Astrocyte of the cerebellum (primary cell): ENCODE measurements around the gene SEC14L1.

Source experiments
- DNase-seq: peaks from one replicate; pipeline ENCODE4 v3.0.0-alpha.2; 2011; ENCODE audit warnings: low read depth
- H3K4me3 ChIP-seq: 2 replicates; pipeline ENCODE4 v1.5.1; 2011; ENCODE audit warnings: mild to moderate bottlenecking, low read depth, low read length, moderate library complexity
- CTCF ChIP-seq: IDR thresholded peaks from 2 replicates; pipeline ENCODE4 v1.5.1; 2012; ENCODE audit warnings: low read length, low read depth, moderate library complexity, mild to moderate bottlenecking; ENCODE audit errors: missing control alignments
- in situ Hi-C: cut with HindIII; loops from 2 replicates; pipeline ENCODE4 v1.10.0; 2017; ENCODE audit warnings: low sequenced_read_pairs

The SEC14L1 gene

GRCh38 chr17:77214328-77214727 lies 73.6 kb downstream of the SEC14L1 start:
- in situ Hi-C loops = no loop called here
- TF ChIP-seq CTCF = no peak
- no peak overlapping the region for H3K4me3 ChIP-seq
- no peak for DNase-seq

- no peak overlapping the region for H3K4me3 ChIP-seq
- peak; percentile 61 for TF ChIP-seq CTCF
- no peak for DNase-seq
- in situ Hi-C loops = no loop called here
Measured at GRCh38 chr17:77214743-77215142, 74.0 kb downstream of the SEC14L1 start.

GRCh38 chr17:77215281-77215680 lies 74.5 kb downstream of the SEC14L1 start:
- TF ChIP-seq CTCF = no peak
- H3K4me3 ChIP-seq = no peak overlapping the region
- DNase-seq = no peak
- in situ Hi-C loops = no loop called here

DNA sequence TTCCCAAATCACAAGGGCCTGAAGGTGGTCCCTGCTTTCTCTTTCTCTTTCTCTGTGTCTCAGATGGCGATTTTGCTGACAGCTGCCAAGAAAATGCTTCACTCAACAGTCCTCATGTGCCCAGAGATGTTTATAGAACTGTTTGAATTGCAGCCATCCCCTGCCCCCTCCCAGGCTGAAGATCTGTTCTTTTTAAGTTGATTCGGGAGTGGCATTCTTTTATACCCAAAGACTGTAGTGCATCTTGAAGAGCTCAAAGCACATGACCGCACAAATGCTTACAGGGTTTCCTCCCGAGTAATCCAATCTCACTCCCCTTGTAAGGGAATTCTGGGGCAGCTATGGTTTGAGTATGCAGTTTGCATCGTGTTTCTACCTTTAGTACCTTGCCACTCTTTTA lies 75.7 kb downstream of the SEC14L1 start:
- no peak for DNase-seq
- no peak for TF ChIP-seq CTCF
- H3K4me3 ChIP-seq = no peak overlapping the region
- in situ Hi-C loops = no loop called here

DNA sequence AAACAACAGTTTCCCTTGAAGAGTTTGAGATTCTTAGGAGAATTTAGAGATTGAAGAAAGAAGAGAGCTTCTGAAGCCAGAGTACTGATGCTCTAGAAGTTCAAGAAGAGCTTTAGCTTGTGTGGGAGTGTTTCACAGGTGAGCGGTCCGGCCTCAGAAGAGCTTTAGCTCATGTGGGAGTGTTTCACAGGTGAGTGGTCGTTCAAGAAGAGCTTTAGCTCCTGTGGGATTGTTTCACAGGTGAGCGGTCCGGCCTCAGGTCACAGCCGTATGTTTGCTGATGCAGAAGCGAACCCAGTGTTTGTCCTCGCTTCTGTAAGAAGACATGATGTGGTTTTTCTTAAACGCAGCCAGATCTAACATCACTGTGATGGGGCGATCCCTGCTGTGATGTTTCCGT lies 76.4 kb downstream of the SEC14L1 start:
- DNase-seq = no peak
- H3K4me3 ChIP-seq = no peak overlapping the region
- in situ Hi-C loops = no loop called here
- no peak for TF ChIP-seq CTCF

DNA sequence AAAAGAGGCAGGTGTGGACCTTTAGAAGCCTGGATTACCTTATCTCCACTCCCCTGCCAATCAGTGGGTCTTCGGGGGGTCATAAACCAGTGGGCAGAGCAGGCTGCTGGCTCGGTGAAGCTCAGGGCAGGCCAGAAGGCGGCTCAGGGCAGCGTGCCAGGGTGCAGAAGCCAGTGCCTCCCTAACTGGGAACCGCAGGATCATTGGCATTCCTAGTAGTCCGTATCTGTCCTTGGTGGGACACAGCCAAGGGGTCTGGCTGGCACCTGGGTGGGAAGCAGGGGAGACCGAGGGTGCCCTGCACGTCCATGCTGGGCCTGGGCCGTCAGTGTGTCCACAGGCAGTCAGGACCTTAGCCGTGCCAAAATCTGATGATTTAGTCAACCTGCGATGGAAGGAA lies 76.8 kb downstream of the SEC14L1 start:
- in situ Hi-C loops = no loop called here
- no peak overlapping the region for H3K4me3 ChIP-seq
- no peak for TF ChIP-seq CTCF
- DNase-seq = no peak

- DNase-seq = no peak
- no peak overlapping the region for H3K4me3 ChIP-seq
- in situ Hi-C loops = no loop called here
- TF ChIP-seq CTCF = no peak
Measured at GRCh38 chr17:77218902-77219301, 78.1 kb downstream of the SEC14L1 start.
